Endothelial cell of hepatic sinusoid (primary cell): ENCODE results near the gene VMP1.
"Not testable (repeated sequence)": the region's sequence is repeated elsewhere in the genome, so short reads cannot be mapped to it uniquely, and the experiment has no call there.

Source experiments
- in situ Hi-C: cut with HindIII; loops from 2 replicates; pipeline ENCODE4 v1.10.0; 2017; ENCODE audit warnings: low sequenced_read_pairs

Gene VMP1

GRCh38 chr17:59853168-59853918 is 145.9 kb downstream of the VMP1 start:
- in situ Hi-C loops, result no loop called here

- in situ Hi-C loops, result not testable (repeated sequence)
Observed at GRCh38 chr17:59853919-59854729, 146.7 kb downstream of the VMP1 start.

GRCh38 chr17:59856859-59857794 is 149.7 kb downstream of the VMP1 start:
- in situ Hi-C loops, result no loop called here

GRCh38 chr17:59858167-59858816 is 150.8 kb downstream of the VMP1 start:
- in situ Hi-C loops, result no loop called here

- in situ Hi-C loops, result no loop called here
Observed at GRCh38 chr17:59858932-59859331, 151.5 kb downstream of the VMP1 start.

- in situ Hi-C loops, result no loop called here
Observed at GRCh38 chr17:59859444-59860025, 152.1 kb downstream of the VMP1 start.

GRCh38 chr17:59863616-59864015 is 156.2 kb downstream of the VMP1 start:
- in situ Hi-C loops, result no loop called here

GRCh38 chr17:59869941-59870218 is 162.4 kb downstream of the VMP1 start:
- in situ Hi-C loops, result loop anchor here (5.0 to 10.0 kb wide), 2 partner anchors 48 to 245 kb away; no protein-coding TSS in a partner anchor

- in situ Hi-C loops, result loop anchor here (5.0 to 10.0 kb wide), 2 partner anchors 48 to 246 kb away; no protein-coding TSS in a partner anchor
Observed at GRCh38 chr17:59870482-59870881, 163.0 kb downstream of the VMP1 start.

GRCh38 chr17:59872351-59872750 is 164.9 kb downstream of the VMP1 start:
- in situ Hi-C loops, result loop anchor here (5.0 to 10.0 kb wide), 2 partner anchors 50 to 248 kb away; no protein-coding TSS in a partner anchor

- in situ Hi-C loops, result loop anchor here (5.0 to 10.0 kb wide), 2 partner anchors 51 to 249 kb away; no protein-coding TSS in a partner anchor
Observed at GRCh38 chr17:59873414-59873813, 166.0 kb downstream of the VMP1 start.

- in situ Hi-C loops, result loop anchor here (5.0 to 10.0 kb wide), 2 partner anchors 52 to 250 kb away; no protein-coding TSS in a partner anchor
Observed at GRCh38 chr17:59874376-59874775, 166.9 kb downstream of the VMP1 start.

GRCh38 chr17:59876107-59876506 is 168.7 kb downstream of the VMP1 start:
- in situ Hi-C loops, result loop anchor here (10.0 kb wide), 1 partner anchor 251 kb away; no protein-coding TSS in a partner anchor

- in situ Hi-C loops, result loop anchor here (10.0 kb wide), 1 partner anchor 253 kb away; no protein-coding TSS in a partner anchor
Observed at GRCh38 chr17:59877965-59878364, 170.5 kb downstream of the VMP1 start.

- in situ Hi-C loops, result loop anchor here (10.0 kb wide), 1 partner anchor 254 kb away; no protein-coding TSS in a partner anchor
Observed at GRCh38 chr17:59878624-59879023, 171.2 kb downstream of the VMP1 start.

- in situ Hi-C loops, result no loop called here
Observed at GRCh38 chr17:59884861-59885260, 177.4 kb downstream of the VMP1 start.

- in situ Hi-C loops, result no loop called here
Observed at GRCh38 chr17:59888145-59888750, 180.8 kb downstream of the VMP1 start.

- in situ Hi-C loops, result no loop called here
Observed at GRCh38 chr17:59890720-59891119, 183.3 kb downstream of the VMP1 start.
